Psoas muscle (tissue), 8 donors: ENCODE measurements around the gene PREP. TPM values are rescaled to one million over a fixed set of nuclear protein-coding genes. Genes with fewer than 3 reads are reported as not detected.

Experiments
- ATAC-seq, 4 donors: fragments of 200-7000 bp; cut with Tn5 transposase; one replicate each; pipeline ENCODE4 v1.9.1; 2020; ENCODE audit warnings: moderate library complexity in 3 of 4, mild to moderate bottlenecking in 2 of 4
- DNase-seq, 2 donors: peaks; one replicate each; pipeline ENCODE4 v3.0.0-alpha.2; 2020
- H3K27ac ChIP-seq: fragments of 200-600 bp; one replicate; pipeline ENCODE4 v1.8.0; 2022
- H3K27me3 ChIP-seq, 3 donors: fragments of 200-600 bp in 1 of 3; one replicate each; pipeline versions ENCODE4 v1.6.1 to v1.8.0; 2013 to 2022; ENCODE audit warnings: low read length in 2 of 3, mild to moderate bottlenecking in 2 of 3, moderate library complexity in 1 of 3; ENCODE audit not compliant: insufficient read depth in 3 of 3
- H3K36me3 ChIP-seq, 2 donors: fragments of 200-600 bp in 1 of 2; one replicate each; pipeline versions ENCODE4 v1.6.1 to v1.8.0; 2013 to 2022; ENCODE audit warnings: low read depth in 1 of 2, mild to moderate bottlenecking in 1 of 2, moderate library complexity in 1 of 2; ENCODE audit not compliant: insufficient read depth in 1 of 2
- H3K4me1 ChIP-seq: fragments of 200-600 bp; one replicate; pipeline ENCODE4 v1.8.0; 2022
- H3K4me3 ChIP-seq: fragments of 200-600 bp; one replicate; pipeline ENCODE4 v1.8.0; 2022; ENCODE audit warnings: mild to moderate bottlenecking
- H3K9me3 ChIP-seq: fragments of 200-600 bp; one replicate; pipeline ENCODE4 v1.8.0; 2022
- CTCF ChIP-seq: fragments of 200-600 bp; IDR thresholded peaks from one replicate; pipeline ENCODE4 v1.8.0; 2022; ENCODE audit warnings: antibody characterized with exemption
- WGBS, 3 donors: extraction: QIAGEN DNeasy Blood & Tissue Kit; methylation state at CpG; one replicate each; pipeline versions ENCODE4 v1.1.6 to v1.1.7; 2013; 5-methylcytosine and 5-hydroxymethylcytosine counted together
- intact Hi-C, 2 donors: fragments of 100-400 bp; cut with DNase I; formaldehyde crosslinking; loops; one replicate each; pipeline versions ENCODE4 v1.11.0 to v1.14.2; 2022
- polyA plus RNA-seq, 3 donors: library from polyadenylated mRNA; stranded (reverse); fragments of 200-250 nt; gene quantifications; one replicate each; pipeline ENCODE4 v1.2.3, GENCODE V29; 2013
- total RNA-seq, 4 donors: library from RNA; stranded (reverse); fragmentation: NEBNext Ultra II Directional in 2 of 4; extraction: Animal tissue kit (Norgen Biotek cat#: 25700) in 2 of 4; gene quantifications; one replicate each; pipeline versions ENCODE4 v1.2.1 to v1.2.4, GENCODE V29; 2021 to 2023
- donor health status: healthy with polysubstance abuse.
- donor health status: DM: no; HTN: no; CAD: no; lungs with moderate emphysema.
- donor health status: Bipolar disorder and iron deficiency.
- donor health status: healthy.
- donor health status: DM: yes; HTN: yes; CAD: no.
- donor health status: DM: no; HTN: no; CAD: no.
- donor health status: DM: no; HTN: no; CAD: no.
- donor health status: DM: yes; HTN: yes; CAD: no.

The PREP gene
- total and polyA plus RNA-seq, 7 donors: 31.4 to 67.0 (median 50.1) TPM

DNA sequence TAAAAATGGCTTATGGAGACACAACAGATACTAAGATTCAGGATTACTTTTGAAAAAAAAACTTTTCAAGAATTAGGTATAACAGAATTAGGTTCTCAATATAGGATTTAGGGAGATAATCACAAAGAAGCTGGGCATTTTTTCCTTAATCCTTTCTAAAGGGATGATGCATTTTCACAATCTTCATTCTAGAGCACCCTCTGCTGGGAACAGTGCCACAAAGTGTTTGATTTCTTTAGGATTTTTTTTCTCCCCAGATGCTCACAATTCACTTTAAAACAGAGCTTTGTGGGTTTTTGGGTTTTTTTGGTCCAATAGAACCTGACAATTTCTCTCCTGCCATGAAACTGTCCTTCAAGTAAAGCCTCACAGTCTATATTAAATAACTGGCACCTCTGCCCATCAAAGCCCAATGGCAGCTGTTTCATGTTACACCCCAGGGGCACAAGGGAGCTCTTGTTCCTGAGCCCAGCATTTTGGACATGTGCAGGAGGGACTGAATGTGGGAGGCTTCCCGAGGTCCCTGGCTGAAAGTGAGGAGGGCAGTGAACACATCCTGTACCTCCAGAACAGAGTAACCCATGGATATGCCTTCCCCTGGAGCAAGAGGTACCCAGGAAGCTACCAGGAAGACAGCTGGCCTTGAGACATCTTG lies 39.7 kb downstream of the PREP start:
- H3K27me3 ChIP-seq: no peaks in the 10 kb centered on the region
- no peak overlapping the region for H3K4me3 ChIP-seq
- peak overlapping the region; percentile 72 for H3K27ac ChIP-seq
- peak; percentile 36 for TF ChIP-seq CTCF
- DNase-seq (no peak), ATAC-seq (peak in 3 of 4 donors; percentile 53 to 76 (median 64))
- H3K4me1 ChIP-seq: peaks cover 29% of the 10 kb centered on the region
- H3K36me3 ChIP-seq: peaks cover 3 to 42% of the 10 kb centered on the region in 2 donors
- H3K9me3 ChIP-seq: no peaks in the 10 kb centered on the region
- 6 to 13% (median 11%) methylated on average over 1 of the region's 1 CpG for WGBS, 3 donors
- intact Hi-C loops: loop anchor here (5.0 kb wide), 3 partner anchors 41 to 226 kb away; a partner anchor contains a TSS

- peaks cover 0 to 11% of the 10 kb centered on the region in 2 donors for H3K36me3 ChIP-seq
- no peak for TF ChIP-seq CTCF
- no peaks in the 10 kb centered on the region for H3K9me3 ChIP-seq
- no peak for DNase-seq
- 73 to 89% (median 77%) methylated on average over 10 of the region's 10 CpGs for WGBS, 3 donors
- H3K4me3 ChIP-seq: no peak overlapping the region
- peak; percentile 39 to 59 (median 46) for ATAC-seq
- H3K27ac ChIP-seq: peak overlapping the region; percentile 26
- peaks cover 41% of the 10 kb centered on the region for H3K4me1 ChIP-seq
- intact Hi-C loops: loop anchor here (5.0 kb wide), 3 partner anchors 37 to 222 kb away; a partner anchor contains a TSS
- no peaks in the 10 kb centered on the region for H3K27me3 ChIP-seq
Measured at GRCh38 chr6:105359419-105360370, 43.2 kb downstream of the PREP start.

DNA sequence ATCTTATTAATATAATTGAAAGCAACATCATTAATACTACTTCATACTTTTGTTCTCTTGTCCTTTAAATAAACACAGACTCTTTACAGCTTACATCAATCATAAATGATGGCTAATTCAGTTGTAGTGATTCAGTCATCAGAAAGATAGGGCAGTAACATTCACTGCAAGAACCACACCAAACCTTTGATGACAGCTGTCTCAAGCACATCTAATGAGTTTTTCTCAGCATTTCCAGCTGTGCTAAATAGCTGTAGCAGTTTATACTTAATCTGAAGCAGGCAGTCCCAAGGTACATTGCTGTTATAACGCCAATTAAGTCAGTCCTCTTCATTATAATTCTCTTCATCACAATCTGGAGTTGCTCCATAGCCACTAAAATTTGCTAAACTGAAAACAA lies 45.7 kb downstream of the PREP start:
- ATAC-seq (peak in 3 of 4 donors; percentile 40 to 63 (median 52)), DNase-seq (no peak)
- intact Hi-C loops: no loop called here
- peaks cover 0 to 29% of the 10 kb centered on the region in 2 donors for H3K36me3 ChIP-seq
- H3K9me3 ChIP-seq: no peaks in the 10 kb centered on the region
- no peak overlapping the region for H3K27ac ChIP-seq
- no peak overlapping the region for H3K4me3 ChIP-seq
- WGBS, 3 donors: 65 to 82% (median 69%) methylated on average over 1 of the region's 1 CpG
- no peaks in the 10 kb centered on the region for H3K27me3 ChIP-seq
- no peak for TF ChIP-seq CTCF
- peaks cover 22% of the 10 kb centered on the region for H3K4me1 ChIP-seq

DNA sequence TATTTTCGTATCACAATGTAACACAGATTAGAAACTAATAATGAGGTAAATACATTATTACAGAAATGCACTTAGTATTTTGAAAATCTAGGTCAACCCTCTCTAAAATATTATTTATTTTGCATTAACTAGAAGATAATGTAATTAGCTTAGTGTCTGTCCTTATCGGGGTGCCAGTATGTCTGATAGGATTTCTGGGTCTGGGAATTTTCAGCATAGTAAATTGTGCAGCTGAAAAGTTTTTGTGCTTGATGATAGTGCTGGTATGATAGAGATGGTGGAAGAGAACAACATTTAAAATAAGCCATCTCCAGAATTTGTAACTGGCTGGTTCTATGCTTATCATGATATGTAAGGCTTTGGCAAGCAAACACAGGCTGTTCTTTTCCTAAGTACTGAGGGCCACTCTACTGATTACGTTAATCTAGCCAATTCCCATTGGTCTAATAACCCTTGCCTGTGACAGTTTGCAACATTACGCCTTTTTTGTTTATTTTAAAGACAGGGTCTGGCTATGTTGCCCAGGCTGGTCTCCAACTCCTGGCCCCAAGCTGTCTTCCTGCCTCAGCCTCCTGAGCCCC lies 50.8 kb downstream of the PREP start:
- WGBS, 3 donors: 96 to 100% (median 96%) methylated on average over 4 of the region's 4 CpGs
- intact Hi-C loops: no loop called here

More for the DNA sequence above, 50.8 kb downstream of the PREP start:
- Histone ChIP-seq H3K36me3 (peaks cover 5 to 61% of the 10 kb centered on the region in 2 donors), H3K9me3 (no peaks in the 10 kb centered on the region), H3K4me1 (peaks cover 5% of the 10 kb centered on the region), H3K27me3 (no peaks in the 10 kb centered on the region), H3K27ac (no peak overlapping the region), H3K4me3 (no peak overlapping the region)
- ATAC-seq (no peak), DNase-seq (no peak)
- TF ChIP-seq CTCF: no peak
